DND-41 (cell line): Measurements from ENCODE around the gene CTSE.

Experiments
- EZH2 ChIP-seq: IDR thresholded peaks from 3 replicates; pipeline ENCODE4 v1.6.1; 2012; ENCODE audit warnings: borderline replicate concordance, low read depth, mild to moderate bottlenecking, moderate library complexity, low read length, inconsistent platforms; ENCODE audit not compliant: severe bottlenecking
- TF ChIP-seq, protein P1 (sequence below): IDR thresholded peaks from 2 replicates; pipeline ENCODE4 v1.5.1; 2012; ENCODE audit warnings: borderline replicate concordance, low read length, moderate library complexity, mild to moderate bottlenecking; ENCODE audit not compliant: poor library complexity, severe bottlenecking; ENCODE audit errors: extremely low read depth

DNA sequence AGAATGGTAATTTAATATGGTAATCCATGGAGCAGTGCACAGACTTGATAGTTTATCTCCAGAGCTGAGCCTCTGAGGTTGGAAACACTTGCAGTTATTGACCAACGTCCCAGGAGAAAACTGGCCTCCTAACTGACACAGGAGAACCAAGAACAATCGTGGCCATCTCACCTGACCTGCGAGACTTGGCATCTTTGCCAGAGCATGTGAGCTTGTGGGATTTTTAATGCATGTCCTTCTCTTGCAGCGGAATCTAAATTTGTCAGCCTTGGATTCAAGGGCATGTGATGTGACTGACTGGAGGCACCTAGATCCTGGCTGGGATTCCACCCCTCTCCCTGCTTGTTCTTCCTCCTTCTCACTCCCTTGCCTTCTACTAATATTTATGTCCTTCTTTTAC lies 52.6 kb downstream of the CTSE start:
- TF ChIP-seq, protein P1, sequence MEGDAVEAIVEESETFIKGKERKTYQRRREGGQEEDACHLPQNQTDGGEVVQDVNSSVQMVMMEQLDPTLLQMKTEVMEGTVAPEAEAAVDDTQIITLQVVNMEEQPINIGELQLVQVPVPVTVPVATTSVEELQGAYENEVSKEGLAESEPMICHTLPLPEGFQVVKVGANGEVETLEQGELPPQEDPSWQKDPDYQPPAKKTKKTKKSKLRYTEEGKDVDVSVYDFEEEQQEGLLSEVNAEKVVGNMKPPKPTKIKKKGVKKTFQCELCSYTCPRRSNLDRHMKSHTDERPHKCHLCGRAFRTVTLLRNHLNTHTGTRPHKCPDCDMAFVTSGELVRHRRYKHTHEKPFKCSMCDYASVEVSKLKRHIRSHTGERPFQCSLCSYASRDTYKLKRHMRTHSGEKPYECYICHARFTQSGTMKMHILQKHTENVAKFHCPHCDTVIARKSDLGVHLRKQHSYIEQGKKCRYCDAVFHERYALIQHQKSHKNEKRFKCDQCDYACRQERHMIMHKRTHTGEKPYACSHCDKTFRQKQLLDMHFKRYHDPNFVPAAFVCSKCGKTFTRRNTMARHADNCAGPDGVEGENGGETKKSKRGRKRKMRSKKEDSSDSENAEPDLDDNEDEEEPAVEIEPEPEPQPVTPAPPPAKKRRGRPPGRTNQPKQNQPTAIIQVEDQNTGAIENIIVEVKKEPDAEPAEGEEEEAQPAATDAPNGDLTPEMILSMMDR = no peak
- no peak for TF ChIP-seq EZH2
